ENCODE measurements around the gene RFX5.
"Not testable (repeated sequence)": the region's sequence is repeated elsewhere in the genome, so short reads cannot be mapped to it uniquely, and the experiment has no call there.

The RFX5 gene

DNA sequence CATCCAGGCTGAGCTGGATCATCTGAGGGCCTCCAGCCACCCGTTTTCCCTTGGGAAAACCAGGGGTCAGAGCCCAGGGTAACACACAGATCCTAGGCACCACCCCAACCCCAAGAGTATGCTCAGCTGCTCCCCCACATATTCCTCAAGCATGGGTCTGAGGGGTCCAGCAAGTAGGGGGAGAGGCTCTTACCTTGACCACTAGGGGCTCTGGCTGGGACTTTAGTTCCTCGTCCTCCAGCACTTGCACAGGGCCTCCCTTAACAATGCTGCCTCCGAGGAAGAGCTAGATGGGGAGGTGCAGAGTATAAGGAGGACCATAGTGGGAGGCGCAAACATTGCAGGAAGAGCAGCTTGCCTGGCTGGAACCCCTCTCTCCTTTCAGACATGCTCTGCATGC is 17.9 kb upstream of the RFX5 start:
- no peak for DNase-seq (ENCODE audit: low read depth)
- no peak overlapping the region for H3K4me3 ChIP-seq (ENCODE audit: low read depth, low read length)

DNA sequence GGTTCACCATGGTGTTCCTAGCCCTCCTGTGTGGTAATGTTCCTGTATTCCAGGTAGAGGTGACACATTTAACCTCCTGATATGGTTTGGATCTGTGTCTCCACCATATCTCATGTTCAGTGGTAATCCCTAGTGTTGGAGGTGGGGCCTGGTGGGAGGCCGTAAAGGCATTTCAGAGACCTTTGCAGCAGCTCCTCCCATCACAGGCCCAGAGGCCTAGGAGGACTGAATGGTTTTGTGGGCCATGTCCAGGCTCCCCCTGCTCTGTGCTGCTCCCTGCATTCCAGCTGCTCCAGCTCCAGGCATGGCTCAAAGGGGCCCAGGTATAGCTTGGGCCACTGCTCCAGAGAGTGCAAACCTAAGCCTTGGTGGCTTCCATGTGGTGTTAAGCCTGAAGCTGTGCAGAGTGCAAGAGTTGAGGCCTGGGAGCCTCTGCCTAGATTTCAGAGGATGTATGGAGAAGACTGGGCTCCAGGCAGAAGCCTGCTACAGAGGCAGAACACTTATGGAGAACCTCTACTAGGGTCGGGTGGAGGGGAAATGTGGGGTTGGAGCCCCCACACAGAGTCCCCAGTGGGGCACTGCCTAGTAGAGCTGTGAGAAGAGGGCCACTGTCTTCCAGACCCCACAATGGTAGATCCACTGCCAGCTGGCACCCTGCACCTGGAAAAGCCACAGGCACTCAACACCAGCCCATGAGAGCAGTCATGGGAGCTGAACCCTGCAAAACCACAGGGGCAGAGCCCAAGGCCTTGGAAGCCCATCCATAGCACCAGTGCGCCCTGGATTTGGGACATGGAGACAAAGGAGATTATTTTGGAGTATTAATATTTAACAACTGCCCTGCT is 15.5 kb upstream of the RFX5 start:
- no peak overlapping the region for H3K4me3 ChIP-seq (ENCODE audit: low read depth, low read length)
- DNase-seq (ENCODE audit: low read depth), result no peak

DNA sequence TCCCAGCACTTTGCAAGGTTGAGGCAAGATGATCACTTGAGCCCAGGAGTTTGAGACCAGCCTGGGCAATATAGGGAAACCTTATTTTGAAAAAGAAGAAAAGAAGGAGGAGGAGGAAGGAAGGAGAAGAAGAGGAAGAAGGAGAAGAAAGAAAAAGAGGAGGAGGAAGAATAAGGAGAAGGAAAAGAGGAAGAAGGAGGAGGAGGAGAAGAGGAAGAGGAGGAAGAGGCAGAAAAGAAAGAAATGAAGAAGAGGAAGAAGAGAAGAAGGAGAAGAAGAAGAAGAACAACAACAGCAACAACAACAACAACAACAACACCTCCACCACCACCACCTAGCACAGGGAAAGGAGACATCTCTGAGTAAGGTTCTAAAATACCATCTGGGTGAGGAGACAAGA is 14.8 kb upstream of the RFX5 start:
- no peak overlapping the region for H3K4me3 ChIP-seq (ENCODE audit: low read depth, low read length)
- no peak for DNase-seq (ENCODE audit: low read depth)

DNA sequence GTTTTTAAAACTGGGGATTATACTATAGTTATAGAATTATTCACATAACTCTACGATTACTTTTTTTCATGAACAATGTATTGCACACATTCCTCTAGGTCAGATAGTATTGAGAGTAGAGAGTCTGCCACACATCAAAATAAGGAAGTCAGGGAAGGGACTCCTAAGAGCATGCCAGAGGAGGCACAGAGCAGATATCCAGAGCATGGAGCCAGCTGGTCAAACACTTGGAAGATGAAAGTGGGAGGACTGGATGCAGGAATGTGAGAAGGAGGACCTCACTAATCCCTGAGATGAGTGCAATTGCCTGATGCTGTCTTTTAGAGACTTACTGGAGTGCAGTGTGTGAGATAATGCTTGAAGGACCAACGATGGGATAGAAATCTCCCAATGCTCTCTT is 9.6 kb upstream of the RFX5 start:
- DNase-seq (ENCODE audit: low read depth), result no peak
- H3K4me3 ChIP-seq (ENCODE audit: low read depth, low read length), result no peak overlapping the region

DNA sequence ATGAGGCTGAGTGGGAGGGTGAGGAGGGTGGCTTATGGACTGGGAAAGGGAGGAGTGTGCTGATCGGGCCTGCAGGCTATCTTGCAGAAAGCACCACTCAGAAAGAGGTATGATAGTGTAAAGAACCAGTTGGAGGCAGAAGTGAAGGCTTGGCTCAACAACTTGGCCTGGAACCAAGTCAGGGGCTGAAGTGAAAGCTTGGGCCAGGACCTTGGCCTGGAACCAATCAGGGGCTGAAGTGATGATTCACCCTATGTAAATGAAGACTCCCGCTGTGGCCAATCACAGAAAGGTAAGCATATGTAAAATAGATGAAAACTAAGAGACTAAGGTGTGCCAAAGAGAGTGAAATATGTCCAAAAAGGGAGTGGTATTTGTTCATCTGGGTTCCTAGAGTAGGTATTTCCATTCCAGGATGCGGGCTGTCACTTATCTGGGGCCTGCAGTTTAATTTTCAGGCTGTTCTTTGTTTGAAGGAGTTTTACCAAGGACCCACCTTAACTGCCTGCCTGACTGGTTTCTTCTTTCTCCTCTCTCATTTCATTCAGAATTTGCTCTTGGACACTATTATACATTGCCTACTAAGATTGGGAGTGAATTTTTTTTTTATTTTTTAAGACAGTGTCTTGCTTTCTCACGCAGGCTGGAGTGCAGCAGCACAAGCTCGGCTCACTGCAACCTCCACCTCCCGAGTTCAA is 5.1 kb upstream of the RFX5 start:
- no peak for DNase-seq (ENCODE audit: low read depth)
- H3K4me3 ChIP-seq (ENCODE audit: low read depth, low read length), result no peak overlapping the region

DNA sequence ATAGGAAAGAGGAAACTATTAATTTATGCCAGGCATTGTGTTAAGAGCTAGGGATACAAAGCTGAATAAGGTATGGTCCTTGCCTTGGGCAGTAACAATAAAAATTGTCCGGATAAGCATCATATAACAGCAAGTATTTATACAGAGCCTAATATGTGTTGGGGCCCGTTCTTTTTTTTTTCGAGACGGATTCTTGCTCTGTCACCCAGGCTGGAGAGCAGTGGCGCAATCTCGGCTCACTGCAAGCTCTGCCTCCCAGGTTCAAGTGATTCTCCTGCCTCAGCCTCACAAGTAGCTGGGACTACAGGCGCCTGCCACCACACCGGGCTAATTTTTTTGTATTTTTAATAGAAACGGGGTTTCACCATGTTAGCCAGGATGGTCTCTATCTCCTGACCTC is 3.3 kb upstream of the RFX5 start:
- H3K4me3 ChIP-seq (ENCODE audit: low read depth, low read length); DNase-seq (ENCODE audit: low read depth): not testable (repeated sequence)

DNA sequence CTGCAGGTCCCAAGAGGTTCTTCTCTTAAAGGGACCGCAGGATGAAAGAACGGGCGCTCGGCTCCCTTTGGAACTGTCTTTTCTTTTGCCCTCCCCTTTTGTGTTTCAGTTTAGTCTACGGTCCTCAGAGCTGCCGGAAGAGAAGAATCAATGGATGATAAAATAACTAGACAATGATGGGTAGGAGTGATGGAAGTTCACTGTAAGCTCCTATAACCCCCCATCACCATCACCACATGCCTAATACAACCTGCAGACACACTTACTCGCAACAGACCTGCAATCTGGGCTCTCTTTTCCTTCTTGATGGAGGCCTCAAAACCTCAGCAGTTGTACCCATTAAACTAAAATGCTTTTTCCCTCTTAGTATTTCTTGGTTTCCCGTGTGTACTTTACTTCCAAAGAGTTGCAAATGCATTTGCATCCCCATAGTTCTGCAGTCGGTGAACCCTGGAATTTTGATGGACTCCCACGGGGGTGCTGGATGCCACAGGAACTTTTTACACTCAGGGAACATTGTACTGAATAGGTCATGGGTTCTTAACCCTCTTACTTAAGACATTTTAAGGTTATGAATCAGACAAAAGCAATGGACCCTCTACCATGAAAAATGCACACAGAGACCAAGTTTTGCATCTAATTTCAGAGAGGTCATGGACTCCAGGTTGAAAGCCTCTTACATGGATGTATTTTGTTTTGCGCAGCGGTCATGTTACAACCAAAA is 633 bp upstream of the RFX5 start:
- DNase-seq (ENCODE audit: low read depth), result no peak

DNA sequence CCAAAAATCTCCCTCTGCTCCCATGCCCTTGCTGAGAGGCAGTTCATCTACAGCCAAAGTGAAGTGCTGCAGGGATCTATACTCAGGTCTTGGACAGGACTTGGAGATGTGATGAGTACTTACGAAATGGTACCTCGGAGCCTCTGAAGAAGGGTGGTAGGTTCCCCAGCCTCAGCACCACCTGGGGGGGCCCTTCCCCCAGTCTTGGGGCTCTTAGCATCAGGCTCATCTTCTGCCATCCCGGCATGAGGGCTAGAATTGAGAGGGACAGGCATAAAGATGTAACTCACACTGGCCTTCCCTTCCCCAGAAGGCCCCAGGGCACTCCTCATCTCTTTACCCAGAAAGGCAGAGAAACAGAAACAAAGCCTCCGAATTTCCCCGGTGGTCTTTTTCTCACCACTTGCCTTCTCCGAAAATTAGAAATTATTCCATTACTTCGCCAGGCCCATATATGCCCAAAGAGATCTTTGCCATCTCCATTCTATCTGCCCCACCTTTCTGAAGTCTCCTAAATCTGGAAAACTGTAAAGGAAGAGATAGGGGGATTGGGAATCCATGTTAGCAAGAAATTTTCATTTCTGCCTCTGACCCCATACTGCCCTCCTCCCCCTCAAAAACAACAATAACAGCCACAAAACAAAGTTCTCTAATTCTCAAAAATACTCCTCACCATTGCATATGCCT is 827 bp downstream of the RFX5 start:
- DNase-seq (ENCODE audit: low read depth), result no peak
- peak overlapping the region; percentile 74 for H3K4me3 ChIP-seq (ENCODE audit: low read depth, low read length)

More for the DNA sequence above, 633 bp upstream of the RFX5 start:
- H3K4me3 ChIP-seq (ENCODE audit: low read depth, low read length), result peak overlapping the region; percentile 74

DNA sequence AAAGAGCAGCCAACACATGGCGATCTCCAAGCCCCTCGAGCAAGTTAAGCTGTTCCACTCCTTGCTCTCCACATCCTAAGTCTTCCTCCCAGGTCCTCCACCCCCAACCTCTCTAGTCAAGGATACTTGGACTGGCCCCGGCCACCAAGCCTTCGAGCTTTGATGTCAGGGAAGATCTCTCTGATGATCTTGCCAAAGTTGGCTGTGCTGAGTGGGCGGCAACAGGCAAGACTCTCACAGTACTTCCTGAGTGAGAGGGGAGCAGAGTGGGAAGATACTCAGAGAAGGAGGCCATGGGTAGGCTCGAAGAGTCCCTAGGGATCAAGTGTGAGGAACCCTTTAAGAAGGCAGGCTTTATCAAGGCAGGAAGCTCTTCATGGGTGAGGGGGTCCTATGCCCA is 2.8 kb downstream of the RFX5 start:
- DNase-seq (ENCODE audit: low read depth), result no peak
- H3K4me3 ChIP-seq (ENCODE audit: low read depth, low read length), result no peak overlapping the region

DNA sequence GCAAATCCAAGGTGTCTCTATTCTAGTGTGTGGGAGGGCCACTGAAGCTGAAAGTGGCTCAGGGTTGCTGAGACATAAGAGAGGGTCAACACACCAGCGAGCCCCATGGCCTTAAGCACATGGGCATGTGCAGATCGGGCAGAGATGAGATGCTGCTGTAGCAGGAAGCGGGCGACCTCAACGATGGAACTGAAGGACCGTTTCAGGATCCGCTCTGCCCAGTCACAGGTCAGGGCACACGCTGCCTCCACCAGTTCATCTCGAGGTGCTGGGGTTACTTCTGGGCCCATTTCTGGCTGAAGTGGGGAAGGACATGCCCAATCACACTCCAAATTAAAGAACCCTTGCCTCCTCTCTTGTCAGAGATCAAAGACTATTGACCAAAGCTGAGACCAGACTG is 3.5 kb downstream of the RFX5 start:
- no peak overlapping the region for H3K4me3 ChIP-seq (ENCODE audit: low read depth, low read length)
- no peak for DNase-seq (ENCODE audit: low read depth)

DNA sequence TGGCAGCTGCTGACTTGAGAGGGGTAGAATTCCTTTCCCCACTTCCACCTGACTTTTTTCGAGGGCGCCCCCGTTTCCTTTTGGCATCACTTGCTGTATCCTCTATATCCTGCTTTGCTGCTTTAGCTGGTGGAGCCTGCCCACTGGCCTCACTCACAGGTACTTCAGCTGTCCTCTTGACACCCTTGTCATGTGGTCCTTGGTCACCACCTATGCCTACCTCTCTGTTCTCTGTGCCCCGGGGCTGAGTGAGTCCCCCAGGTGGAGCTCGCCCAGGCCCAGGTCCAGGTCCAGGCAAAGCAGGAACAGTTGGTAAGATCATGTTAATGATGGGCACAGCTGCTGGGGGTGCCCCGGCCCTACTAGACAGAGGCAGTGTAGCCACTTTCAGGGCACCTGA is 4.5 kb downstream of the RFX5 start:
- DNase-seq (ENCODE audit: low read depth), result no peak
- no peak overlapping the region for H3K4me3 ChIP-seq (ENCODE audit: low read depth, low read length)

DNA sequence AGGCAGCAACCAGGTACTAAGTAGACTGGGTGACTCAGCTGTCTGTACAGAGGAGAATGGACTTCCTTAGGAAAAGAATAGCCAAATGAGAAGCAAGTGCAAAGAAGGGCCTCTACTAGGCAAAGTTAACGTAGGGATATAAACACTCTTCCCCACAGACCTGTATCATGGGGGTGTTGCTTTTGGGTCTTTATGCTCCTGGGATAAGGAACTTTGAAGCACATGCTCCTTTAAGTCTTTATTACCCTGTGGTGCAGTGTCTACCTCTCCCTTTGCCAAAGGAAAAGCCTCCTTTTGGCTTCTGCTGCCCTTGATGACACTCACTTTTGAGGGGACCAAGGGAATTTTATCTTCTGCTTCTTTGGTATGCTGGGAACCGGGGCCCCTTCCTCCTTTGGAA is 5.0 kb downstream of the RFX5 start:
- no peak overlapping the region for H3K4me3 ChIP-seq (ENCODE audit: low read depth, low read length)

DNA sequence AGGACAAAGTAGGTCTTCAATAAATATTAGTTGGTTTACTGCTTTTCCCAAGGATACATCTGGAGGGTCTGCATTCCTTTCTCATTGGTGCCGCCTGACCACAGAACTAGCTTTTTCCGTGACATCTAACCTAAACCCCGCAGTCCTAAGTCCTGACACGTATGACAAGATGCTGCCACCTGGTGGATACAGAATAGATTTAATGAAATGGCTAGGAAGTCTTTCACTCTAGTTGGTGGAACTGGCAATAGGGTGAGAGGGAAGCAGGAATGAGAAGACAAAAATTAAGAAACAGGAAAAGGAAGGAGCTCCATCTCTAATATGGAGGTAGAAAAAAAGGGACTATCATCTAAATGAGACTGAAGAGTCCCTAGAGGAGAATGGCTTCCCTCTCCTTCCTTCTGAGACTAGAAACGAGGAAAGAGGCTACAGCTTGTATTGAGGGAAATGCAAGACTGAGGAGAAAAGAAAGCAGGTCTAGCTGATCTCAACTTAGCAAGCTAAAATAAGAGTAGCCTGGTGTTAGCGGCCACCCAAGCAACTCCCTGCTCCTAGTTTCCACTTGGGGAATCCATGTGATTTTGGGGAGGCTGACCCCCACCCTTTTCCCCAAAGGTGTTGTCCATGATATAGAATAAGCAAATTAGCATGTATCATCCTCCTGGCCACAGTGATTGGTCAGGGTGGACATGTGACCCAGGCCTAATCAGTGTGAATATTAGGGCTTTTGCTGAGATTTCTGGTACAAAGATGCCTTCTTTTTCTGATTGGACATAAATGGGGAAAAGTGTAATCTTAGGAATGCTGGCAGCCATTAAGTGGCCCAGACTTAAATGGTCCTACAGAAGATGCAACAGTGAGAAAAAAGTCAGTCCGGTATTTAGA is 5.9 kb downstream of the RFX5 start:
- no peak overlapping the region for H3K4me3 ChIP-seq (ENCODE audit: low read depth, low read length)
- DNase-seq (ENCODE audit: low read depth), result peak; percentile 51

More for the DNA sequence above, 5.0 kb downstream of the RFX5 start:
- DNase-seq (ENCODE audit: low read depth), result no peak

DNA sequence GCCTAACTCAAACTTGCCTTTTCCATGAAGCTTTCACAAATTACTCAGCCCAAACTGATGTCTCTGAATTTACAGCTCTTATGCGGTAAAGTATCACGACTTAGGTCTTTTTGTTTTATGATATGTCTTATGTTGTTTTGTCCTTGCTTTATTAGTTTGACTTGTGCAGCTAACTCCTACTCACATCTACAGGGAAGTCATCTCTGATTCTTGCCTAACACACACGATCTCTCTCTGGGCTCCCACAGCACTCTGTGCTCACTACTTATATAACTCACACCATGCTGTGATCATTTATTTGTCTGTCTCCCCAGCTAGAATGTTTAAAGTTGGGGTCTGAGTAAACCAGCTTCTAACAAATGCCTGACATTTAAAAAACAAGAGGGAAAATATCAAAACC is 10.5 kb downstream of the RFX5 start:
- no peak overlapping the region for H3K4me3 ChIP-seq (ENCODE audit: low read depth, low read length)
- DNase-seq (ENCODE audit: low read depth), result no peak

DNA sequence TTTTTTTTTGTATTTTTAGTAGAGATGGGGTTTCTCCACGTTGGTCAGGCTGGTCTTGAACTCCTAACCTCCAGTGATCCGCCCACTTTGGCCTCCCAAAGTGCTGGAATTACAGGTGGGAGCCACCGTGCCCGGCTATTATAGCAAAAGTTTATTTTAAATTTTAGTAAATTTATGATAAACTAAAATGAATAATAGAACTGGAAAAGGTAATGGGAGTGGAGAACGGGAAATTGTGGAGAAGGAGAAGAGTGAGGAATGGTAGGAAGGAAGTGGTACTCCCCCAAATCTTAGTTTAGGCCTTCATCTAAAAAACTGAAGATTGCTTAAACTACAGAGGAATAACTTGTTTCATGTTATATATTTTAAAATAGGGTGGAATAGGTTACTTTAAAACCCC is 12.2 kb downstream of the RFX5 start:
- H3K4me3 ChIP-seq (ENCODE audit: low read depth, low read length), result no peak overlapping the region
- no peak for DNase-seq (ENCODE audit: low read depth)

DNA sequence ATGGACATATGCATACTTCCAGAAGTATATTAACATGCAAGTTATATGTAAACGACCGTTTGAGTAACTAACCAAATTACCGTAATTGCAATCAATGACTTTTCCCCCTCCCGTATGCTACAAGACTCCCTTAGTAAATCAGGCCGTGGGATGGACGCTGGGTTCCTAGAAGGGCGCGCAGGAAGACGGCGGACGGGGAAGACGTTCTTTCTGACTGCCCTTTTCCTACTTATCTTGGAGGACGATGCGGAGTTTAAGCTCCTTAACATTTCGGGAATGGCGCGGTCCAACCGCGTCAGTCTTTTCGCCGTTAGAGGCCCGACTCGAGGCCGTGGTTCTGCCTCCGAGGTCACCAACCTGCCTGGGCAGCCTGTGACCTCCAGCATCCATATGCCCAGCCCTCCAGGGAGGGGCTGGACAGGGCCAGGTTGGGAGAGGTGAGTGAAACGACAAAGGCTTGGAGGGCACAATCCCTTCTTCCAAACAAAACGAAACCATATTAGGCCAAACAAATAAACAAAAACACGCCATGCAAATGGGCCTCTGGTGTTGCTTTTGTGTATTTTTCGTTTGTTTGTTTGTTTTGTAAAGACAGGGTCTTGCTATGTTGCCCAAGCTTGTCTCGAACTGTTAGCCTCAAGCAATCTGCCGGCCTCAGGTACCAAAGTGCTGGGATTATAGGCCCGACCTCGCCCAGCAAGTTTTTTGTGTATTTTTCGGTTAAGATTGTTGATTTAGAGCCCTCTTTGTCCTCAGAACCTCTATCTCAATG is 19.0 kb downstream of the RFX5 start:
- no peak for DNase-seq (ENCODE audit: low read depth)

DNA sequence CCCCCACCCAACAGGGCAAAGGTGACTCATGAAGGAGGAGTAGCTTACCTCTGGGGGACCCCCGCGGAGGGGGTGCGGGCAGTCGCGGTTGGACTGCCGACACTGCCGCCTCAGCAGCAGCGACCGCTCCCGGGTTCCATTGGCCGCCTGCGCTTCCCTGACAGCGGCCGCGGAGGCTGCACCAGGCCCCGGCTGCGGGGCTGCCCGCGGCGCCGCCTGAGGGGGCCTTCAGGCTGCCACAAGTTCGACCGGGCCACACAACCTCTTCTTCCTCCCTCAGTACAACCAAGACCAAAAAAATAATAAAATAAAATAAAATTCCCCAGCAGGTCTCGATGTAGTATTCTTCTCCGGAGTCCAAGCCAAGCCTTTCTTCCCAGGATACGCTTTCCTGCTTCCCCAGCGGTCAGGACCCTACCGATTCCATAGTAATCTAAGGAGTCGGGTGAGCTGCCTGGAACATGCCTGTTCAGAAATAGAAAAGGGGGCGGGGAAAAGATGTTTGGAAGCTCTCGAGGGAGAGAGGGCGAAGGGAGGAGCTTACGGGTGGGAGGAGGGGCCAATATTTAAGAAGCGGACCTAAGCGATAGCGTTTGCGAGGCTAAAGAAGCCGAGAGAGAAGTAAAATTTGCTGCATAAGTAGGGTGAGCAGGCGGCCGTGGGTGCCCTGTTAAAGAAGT is 19.7 kb downstream of the RFX5 start, which contains the start of gene PI4KB:
TSS of gene PI4KB (minus strand) at position 194 of the 680 bp plus-strand sequence. CDS start 10,935 bp downstream, outside the sequence.
- H3K4me3 ChIP-seq (ENCODE audit: low read depth, low read length), result peak within 1 kb of the TSS; percentile 74
- DNase-seq (ENCODE audit: low read depth), result peak; percentile 90

More for the DNA sequence above, 19.0 kb downstream of the RFX5 start:
- H3K4me3 ChIP-seq (ENCODE audit: low read depth, low read length), result peak overlapping the region; percentile 74

All from skeletal muscle cell (primary cell).